A673 (cell line): ENCODE data around the gene CDK1. TPM values are rescaled to one million over a fixed set of nuclear protein-coding genes. Genes with fewer than 3 reads are reported as not detected.

Source experiments
- BruUV-seq: library from RNA; stranded (reverse); fragments of 400-500 nt; replicated peaks from 2 replicates; lab custom pipeline; 2021; lab: Mats Ljungman, UMichigan
- CTCF ChIA-PET: fragments of 300-600 bp; sonication (Branson Sonifier 250); formaldehyde crosslinking; loops from one replicate; lab custom pipeline; 2022; ENCODE audit warnings: antibody characterized with exemption; lab: Charles Lee
- POLR2A ChIA-PET: fragments of 300-600 bp; sonication (Branson Sonifier 250); formaldehyde crosslinking; loops from one replicate; lab custom pipeline; 2022; ENCODE audit warnings: antibody characterized with exemption; ENCODE audit not compliant: low non-redundant PET; lab: Charles Lee
- DNase-seq: peaks from one replicate; pipeline ENCODE4 v3.0.0-alpha.2; 2015; ENCODE audit warnings: low spot score
- H3K27ac ChIP-seq: fragments of 200-600 bp; sonication (generic); 2 replicates; pipeline ENCODE4 v1.5.1; 2016; ENCODE audit warnings: mixed run types, low read depth, mild to moderate bottlenecking, mixed read lengths, antibody characterized with exemption, low read length; ENCODE audit not compliant: poor library complexity, severe bottlenecking
- H3K27me3 ChIP-seq: fragments of 200-600 bp; sonication (generic); replicated peaks from 2 replicates; pipeline ENCODE4 v1.6.1; 2017; ENCODE audit warnings: mixed run types, low read depth, mild to moderate bottlenecking, mixed read lengths, antibody characterized with exemption, low read length; ENCODE audit not compliant: insufficient read depth, poor library complexity
- H3K36me3 ChIP-seq: fragments of 200-600 bp; sonication (generic); 2 replicates; pipeline ENCODE4 v1.6.1; 2016; ENCODE audit warnings: mixed run types, mild to moderate bottlenecking, mixed read lengths, antibody characterized with exemption, low read length; ENCODE audit not compliant: insufficient read depth, poor library complexity, severe bottlenecking
- H3K4me1 ChIP-seq: fragments of 200-600 bp; sonication (generic); 2 replicates; pipeline ENCODE4 v1.6.1; 2017; ENCODE audit warnings: mixed run types, mild to moderate bottlenecking, mixed read lengths, antibody characterized with exemption, low read length; ENCODE audit not compliant: insufficient read depth, poor library complexity, severe bottlenecking
- H3K4me3 ChIP-seq: fragments of 200-600 bp; sonication (generic); 2 replicates; pipeline ENCODE4 v1.5.1; 2016; ENCODE audit warnings: low read depth, mixed run types, mild to moderate bottlenecking, mixed read lengths, low read length; ENCODE audit not compliant: poor library complexity, severe bottlenecking
- H3K9me3 ChIP-seq: fragments of 200-600 bp; sonication (generic); 2 replicates; pipeline ENCODE4 v1.6.1; 2016; ENCODE audit warnings: mixed run types, low read depth, mild to moderate bottlenecking, mixed read lengths, antibody characterized with exemption, low read length; ENCODE audit not compliant: poor library complexity, severe bottlenecking
- CTCF ChIP-seq: fragments of 300-800, 200-600 bp; sonication (generic); conservative IDR thresholded peaks from 2 replicates; pipeline ENCODE4 v1.5.1; 2017; ENCODE audit warnings: low read depth, mild to moderate bottlenecking, antibody characterized with exemption, low read length, moderate library complexity, mixed read lengths
- EZH2 ChIP-seq: fragments of 200-600 bp; sonication (generic); IDR thresholded peaks from 2 replicates; pipeline ENCODE4 v1.6.1; 2017; ENCODE audit warnings: borderline replicate concordance, low read depth, mild to moderate bottlenecking, mixed read lengths, antibody characterized with exemption, low read length; ENCODE audit not compliant: poor library complexity, severe bottlenecking
- intact Hi-C: fragments of 100-400 bp; cut with micrococcal nuclease; formaldehyde crosslinking; loops from one replicate; pipeline ENCODE4 v1.10.0; 2022; ENCODE audit not compliant: unreplicated experiment
- total RNA-seq: library from RNA; stranded (reverse); gene quantifications from 2 replicates; pipeline ENCODE4 v1.2.3, GENCODE V29; 2021

The CDK1 gene
- total RNA-seq, 1 experiment from 2014 or later = 168 TPM

GRCh38 chr10:60747817-60748469, 30.3 kb upstream of the CDK1 start:
- Histone ChIP-seq H3K9me3 (no peaks in the 10 kb centered on the region), H3K4me3 (no peak overlapping the region), H3K4me1 (no peaks in the 10 kb centered on the region), H3K27me3 (no peaks in the 10 kb centered on the region), H3K36me3 (no peaks in the 10 kb centered on the region), H3K27ac (no peak overlapping the region)
- intact Hi-C loops = no loop called here
- no TSS peak for BruUV-seq
- TF ChIP-seq CTCF (no peak), EZH2 (no peak)
- ChIA-PET CTCF (no interaction called here), POLR2A (interaction anchor here (0.6 kb wide), 1 partner anchor 10 kb away, joined by 4 read pairs; no protein-coding TSS in a partner anchor)
- DNase-seq = no peak

DNA sequence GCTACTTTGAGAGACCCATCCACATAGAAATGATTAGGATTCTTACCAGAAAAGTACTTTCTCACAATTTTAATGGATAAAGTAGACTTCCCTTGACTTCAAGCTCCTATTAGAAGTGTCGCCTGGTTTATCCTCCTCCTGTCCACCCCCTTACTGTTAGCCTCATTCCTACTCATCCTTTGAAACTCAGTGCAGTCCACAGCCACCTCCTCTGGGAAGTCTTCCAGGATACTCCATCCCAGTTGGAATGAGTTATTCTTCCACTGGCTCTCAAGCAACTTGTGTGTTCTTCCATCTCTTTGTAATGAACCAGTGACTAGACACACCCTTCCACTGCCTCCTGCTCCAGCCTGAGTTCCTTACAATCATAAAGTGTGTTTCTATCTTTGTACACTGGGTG, 25.1 kb upstream of the CDK1 start:
- TF ChIP-seq CTCF (no peak), EZH2 (no peak)
- no peak for DNase-seq
- ChIA-PET POLR2A (no interaction called here), CTCF (no interaction called here)
- Histone ChIP-seq H3K36me3 (no peaks in the 10 kb centered on the region), H3K27me3 (no peaks in the 10 kb centered on the region), H3K4me1 (peaks cover 3% of the 10 kb centered on the region), H3K9me3 (no peaks in the 10 kb centered on the region), H3K27ac (no peak overlapping the region), H3K4me3 (no peak overlapping the region)
- BruUV-seq = no TSS peak
- intact Hi-C loops = no loop called here

GRCh38 chr10:60753817-60754216, 24.5 kb upstream of the CDK1 start:
- DNase-seq = no peak
- no peak overlapping the region for H3K4me3 ChIP-seq
- no peak overlapping the region for H3K27ac ChIP-seq
- intact Hi-C loops = no loop called here
- ChIA-PET CTCF (no interaction called here), POLR2A (no interaction called here)
- no peaks in the 10 kb centered on the region for H3K9me3 ChIP-seq
- peaks cover 3% of the 10 kb centered on the region for H3K4me1 ChIP-seq
- TF ChIP-seq EZH2 (no peak), CTCF (no peak)
- no peaks in the 10 kb centered on the region for H3K27me3 ChIP-seq
- no TSS peak for BruUV-seq
- H3K36me3 ChIP-seq = no peaks in the 10 kb centered on the region
